Measurements from ENCODE around the gene BTRC. TPM values are rescaled to one million over a fixed set of nuclear protein-coding genes. Genes with fewer than 3 reads are reported as not detected.
"Not testable (repeated sequence)": the region's sequence is repeated elsewhere in the genome, so short reads cannot be mapped to it uniquely, and the experiment has no call there.

The BTRC gene
- total RNA-seq, 1 donor from 2014 or later: 33.2 TPM

- ATAC-seq (no peak), DNase-seq (no peak)
- intact Hi-C loops (cut with micrococcal nuclease): no loop called here
These were observed 234.9 kb downstream of the BTRC start for GRCh38 chr10:101588879-101589278.

- DNase-seq; intact Hi-C loops (cut with micrococcal nuclease); ATAC-seq: not testable (repeated sequence)
These were observed 239.4 kb downstream of the BTRC start for GRCh38 chr10:101593331-101593730.

DNA sequence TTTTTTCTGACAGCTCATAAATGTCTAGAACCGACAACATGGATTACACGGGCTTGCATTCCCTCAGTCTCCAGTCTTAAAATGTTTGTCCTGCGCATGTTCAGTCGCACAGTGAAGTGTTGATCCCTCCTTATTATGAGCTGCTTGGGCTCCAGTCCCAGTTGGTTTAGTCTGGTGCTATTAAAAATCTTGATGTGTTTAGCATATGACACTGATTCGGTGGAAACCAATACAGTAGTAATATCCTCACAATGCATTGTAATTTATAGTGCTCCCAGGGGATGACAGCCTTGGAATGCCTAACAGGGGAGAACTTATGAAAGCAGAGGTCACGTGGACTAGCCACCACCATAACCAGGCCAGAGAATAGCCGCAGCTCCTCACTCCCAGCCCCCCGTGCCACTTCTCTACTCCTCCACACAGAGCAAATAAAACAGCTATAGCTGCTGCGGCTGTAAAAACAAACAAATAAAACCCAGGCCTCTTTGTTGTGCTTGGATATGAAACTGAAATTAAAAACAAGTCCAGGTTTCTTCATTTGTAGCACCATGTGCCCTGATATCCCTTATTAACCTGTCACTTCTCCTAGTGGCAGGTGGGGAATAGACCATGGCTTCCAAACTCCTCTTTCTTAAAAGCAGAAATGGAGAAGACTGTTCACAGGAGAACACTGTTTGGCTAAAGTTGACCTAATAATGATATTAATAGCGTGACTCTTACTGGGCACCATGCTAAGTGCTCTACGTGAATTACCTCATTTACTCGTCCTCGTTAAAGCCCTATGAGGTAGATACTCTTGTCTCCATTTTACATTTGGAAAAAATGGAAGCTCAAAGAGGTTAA is 241.8 kb downstream of the BTRC start:
- intact Hi-C loops (cut with micrococcal nuclease): no loop called here
- ATAC-seq (peak; percentile 72), DNase-seq (no peak)

GRCh38 chr10:101597091-101597900 is 243.3 kb downstream of the BTRC start:
- DNase-seq: no peak
- ATAC-seq: no peak
- intact Hi-C loops (cut with micrococcal nuclease): no loop called here

DNA sequence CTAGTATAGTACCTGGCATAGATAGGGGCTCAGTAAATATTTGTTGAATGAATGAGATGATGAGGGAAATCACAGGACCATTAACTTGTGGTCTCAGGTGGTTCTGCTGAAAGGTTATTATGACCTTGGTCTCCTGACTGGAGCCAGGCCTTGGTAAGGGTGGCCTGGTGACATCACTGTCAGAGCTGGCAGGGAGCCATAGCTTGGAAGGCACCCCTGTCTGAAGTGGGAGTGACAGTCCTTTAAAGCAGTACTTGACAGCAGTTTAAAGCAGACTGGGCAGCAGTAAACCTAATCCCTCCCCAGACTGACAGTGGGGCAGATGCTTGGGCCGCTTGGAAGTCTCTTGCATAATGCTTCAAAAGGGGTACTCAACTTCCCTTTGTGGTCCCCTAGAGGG is 247.6 kb downstream of the BTRC start:
- intact Hi-C loops (cut with micrococcal nuclease): loop anchor here (10.0 kb wide), 1 partner anchor 173 kb away; the partner anchor contains the start of gene FGF8
- ATAC-seq (peak; percentile 85), DNase-seq (peak; percentile 71)

GRCh38 chr10:101602761-101603398 is 248.9 kb downstream of the BTRC start:
- ATAC-seq (peak; percentile 83), DNase-seq (peak; percentile 83)
- intact Hi-C loops (cut with micrococcal nuclease): loop anchor here (10.0 kb wide), 1 partner anchor 172 kb away; the partner anchor contains the start of gene FGF8

Small RNA genes lying within 50 kb of the gene (microRNA-seq; reads per million reads assigned to microRNA genes)
- not detected for gene MIR3158-1 (ENCODE audit: borderline number of aligned reads)
- not detected for gene MIR3158-2 (ENCODE audit: borderline number of aligned reads)

Other genes with a start within 250 kb of the BTRC start
- not detected for gene TLX1, start 222.9 kb upstream of the BTRC start, total RNA-seq
- gene LBX1, start 124.7 kb upstream of the BTRC start, total RNA-seq: not detected
- 20.1 TPM for gene POLL, start 234.1 kb downstream of the BTRC start, total RNA-seq
- 21.9 TPM for gene DPCD, start 234.2 kb downstream of the BTRC start, total RNA-seq